ENCODE results near the gene IL22.

IL22 gene

DNA sequence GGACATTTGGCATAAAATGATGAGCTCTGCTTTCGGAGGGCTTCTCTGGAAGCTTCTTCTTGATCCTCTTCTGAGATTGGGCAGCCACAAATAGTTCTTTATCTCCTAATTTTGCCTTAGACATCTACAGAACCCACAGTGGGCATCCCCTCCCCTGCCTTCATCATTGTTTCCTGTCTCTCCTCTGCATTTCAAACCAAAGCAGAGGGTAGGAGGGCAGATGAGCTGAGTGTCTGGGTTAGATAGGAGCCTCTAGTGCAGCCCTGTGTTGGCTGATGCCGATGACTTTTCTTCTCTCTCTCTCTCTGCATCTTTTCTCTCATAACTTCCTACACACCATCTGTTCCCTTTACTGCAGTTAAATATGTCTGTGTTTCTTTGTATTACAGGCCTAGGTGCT lies 19.3 kb downstream of the IL22 start:
- H3K27me3 ChIP-seq (ENCODE audit: insufficient read depth, poor library complexity, severe bottlenecking) = no peaks in the 10 kb centered on the region
- TF ChIP-seq POLR2AphosphoS5 (IDR thresholded peaks at IDR 0.05; ENCODE audit: low read depth) (no peak), GABPA (IDR thresholded peaks at IDR 0.05; ENCODE audit: low read depth) (no peak), SPI1 (IDR thresholded peaks at IDR 0.05; ENCODE audit: borderline replicate concordance, low read depth) (no peak)
- TF ChIP-seq, protein P1, sequence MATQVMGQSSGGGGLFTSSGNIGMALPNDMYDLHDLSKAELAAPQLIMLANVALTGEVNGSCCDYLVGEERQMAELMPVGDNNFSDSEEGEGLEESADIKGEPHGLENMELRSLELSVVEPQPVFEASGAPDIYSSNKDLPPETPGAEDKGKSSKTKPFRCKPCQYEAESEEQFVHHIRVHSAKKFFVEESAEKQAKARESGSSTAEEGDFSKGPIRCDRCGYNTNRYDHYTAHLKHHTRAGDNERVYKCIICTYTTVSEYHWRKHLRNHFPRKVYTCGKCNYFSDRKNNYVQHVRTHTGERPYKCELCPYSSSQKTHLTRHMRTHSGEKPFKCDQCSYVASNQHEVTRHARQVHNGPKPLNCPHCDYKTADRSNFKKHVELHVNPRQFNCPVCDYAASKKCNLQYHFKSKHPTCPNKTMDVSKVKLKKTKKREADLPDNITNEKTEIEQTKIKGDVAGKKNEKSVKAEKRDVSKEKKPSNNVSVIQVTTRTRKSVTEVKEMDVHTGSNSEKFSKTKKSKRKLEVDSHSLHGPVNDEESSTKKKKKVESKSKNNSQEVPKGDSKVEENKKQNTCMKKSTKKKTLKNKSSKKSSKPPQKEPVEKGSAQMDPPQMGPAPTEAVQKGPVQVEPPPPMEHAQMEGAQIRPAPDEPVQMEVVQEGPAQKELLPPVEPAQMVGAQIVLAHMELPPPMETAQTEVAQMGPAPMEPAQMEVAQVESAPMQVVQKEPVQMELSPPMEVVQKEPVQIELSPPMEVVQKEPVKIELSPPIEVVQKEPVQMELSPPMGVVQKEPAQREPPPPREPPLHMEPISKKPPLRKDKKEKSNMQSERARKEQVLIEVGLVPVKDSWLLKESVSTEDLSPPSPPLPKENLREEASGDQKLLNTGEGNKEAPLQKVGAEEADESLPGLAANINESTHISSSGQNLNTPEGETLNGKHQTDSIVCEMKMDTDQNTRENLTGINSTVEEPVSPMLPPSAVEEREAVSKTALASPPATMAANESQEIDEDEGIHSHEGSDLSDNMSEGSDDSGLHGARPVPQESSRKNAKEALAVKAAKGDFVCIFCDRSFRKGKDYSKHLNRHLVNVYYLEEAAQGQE (IDR thresholded peaks at IDR 0.05; ENCODE audit: insufficient replicate concordance, low read depth) = no peak
- TF ChIP-seq, protein P2, sequence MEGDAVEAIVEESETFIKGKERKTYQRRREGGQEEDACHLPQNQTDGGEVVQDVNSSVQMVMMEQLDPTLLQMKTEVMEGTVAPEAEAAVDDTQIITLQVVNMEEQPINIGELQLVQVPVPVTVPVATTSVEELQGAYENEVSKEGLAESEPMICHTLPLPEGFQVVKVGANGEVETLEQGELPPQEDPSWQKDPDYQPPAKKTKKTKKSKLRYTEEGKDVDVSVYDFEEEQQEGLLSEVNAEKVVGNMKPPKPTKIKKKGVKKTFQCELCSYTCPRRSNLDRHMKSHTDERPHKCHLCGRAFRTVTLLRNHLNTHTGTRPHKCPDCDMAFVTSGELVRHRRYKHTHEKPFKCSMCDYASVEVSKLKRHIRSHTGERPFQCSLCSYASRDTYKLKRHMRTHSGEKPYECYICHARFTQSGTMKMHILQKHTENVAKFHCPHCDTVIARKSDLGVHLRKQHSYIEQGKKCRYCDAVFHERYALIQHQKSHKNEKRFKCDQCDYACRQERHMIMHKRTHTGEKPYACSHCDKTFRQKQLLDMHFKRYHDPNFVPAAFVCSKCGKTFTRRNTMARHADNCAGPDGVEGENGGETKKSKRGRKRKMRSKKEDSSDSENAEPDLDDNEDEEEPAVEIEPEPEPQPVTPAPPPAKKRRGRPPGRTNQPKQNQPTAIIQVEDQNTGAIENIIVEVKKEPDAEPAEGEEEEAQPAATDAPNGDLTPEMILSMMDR (IDR thresholded peaks at IDR 0.05; ENCODE audit: insufficient read depth, low read length) = no peak
- DNase-seq (ENCODE audit: low read depth in 1 of 2, low spot score in 1 of 2) = no peak
- H3K27ac ChIP-seq (replicated peaks) = no peak overlapping the region
- H3K4me3 ChIP-seq (replicated peaks; ENCODE audit: insufficient read depth, low read length) = no peak overlapping the region

DNA sequence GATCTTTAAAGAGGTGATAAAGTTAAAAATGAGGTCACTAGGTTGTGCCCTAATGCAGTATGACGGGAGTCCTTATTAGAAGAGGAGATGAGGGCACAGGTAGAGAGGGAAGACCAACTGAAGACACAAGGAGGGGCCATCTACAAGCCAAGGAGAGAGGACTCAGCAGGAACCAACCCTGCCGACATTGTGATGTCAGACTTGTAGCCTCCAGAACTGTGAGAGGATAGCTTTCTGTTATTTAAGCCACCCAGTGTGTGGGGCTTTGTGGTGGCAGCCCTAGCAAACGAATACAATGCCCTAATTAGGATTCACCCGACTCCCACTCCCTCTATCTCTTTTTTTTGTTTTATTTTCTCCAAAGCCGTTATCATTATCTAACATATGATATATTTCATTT lies 19.9 kb downstream of the IL22 start:
- H3K4me3 ChIP-seq (replicated peaks; ENCODE audit: insufficient read depth, low read length) = no peak overlapping the region
- TF ChIP-seq SPI1 (IDR thresholded peaks at IDR 0.05; ENCODE audit: borderline replicate concordance, low read depth) (no peak), GABPA (IDR thresholded peaks at IDR 0.05; ENCODE audit: low read depth) (no peak), POLR2AphosphoS5 (IDR thresholded peaks at IDR 0.05; ENCODE audit: low read depth) (no peak)
- TF ChIP-seq, protein P2 (IDR thresholded peaks at IDR 0.05; ENCODE audit: insufficient read depth, low read length) = no peak
- TF ChIP-seq, protein P1 (IDR thresholded peaks at IDR 0.05; ENCODE audit: insufficient replicate concordance, low read depth) = no peak

DNA sequence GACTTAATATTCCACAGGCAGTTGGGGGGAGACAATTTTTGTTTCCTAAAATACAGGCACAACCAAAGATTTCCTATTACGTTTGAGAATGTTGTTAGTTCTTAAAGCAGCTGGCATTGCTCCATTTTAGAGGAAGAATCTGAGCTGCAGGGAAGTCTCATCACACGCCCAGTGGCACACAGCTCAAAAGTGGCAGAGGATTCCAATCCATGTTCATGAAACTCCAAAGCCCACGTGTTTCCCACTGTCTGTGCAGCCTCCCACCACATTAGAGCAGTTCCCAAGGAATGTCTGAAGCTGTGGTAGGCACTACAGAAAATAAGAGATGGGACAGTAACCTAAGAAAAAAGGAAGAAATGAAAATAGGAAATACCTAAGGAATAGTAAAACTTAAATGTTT lies 21.7 kb downstream of the IL22 start:
- H3K4me3 ChIP-seq (replicated peaks; ENCODE audit: insufficient read depth, low read length) = no peak overlapping the region
- TF ChIP-seq, protein P1 (IDR thresholded peaks at IDR 0.05; ENCODE audit: insufficient replicate concordance, low read depth) = no peak
- TF ChIP-seq POLR2AphosphoS5 (IDR thresholded peaks at IDR 0.05; ENCODE audit: low read depth) (no peak), SPI1 (IDR thresholded peaks at IDR 0.05; ENCODE audit: borderline replicate concordance, low read depth) (no peak), GABPA (IDR thresholded peaks at IDR 0.05; ENCODE audit: low read depth) (no peak)
- TF ChIP-seq, protein P2 (IDR thresholded peaks at IDR 0.05; ENCODE audit: insufficient read depth, low read length) = no peak
- no peak overlapping the region for H3K27ac ChIP-seq (replicated peaks)
- no peak for DNase-seq (ENCODE audit: low read depth in 1 of 2, low spot score in 1 of 2)
- no peaks in the 10 kb centered on the region for H3K27me3 ChIP-seq (ENCODE audit: insufficient read depth, poor library complexity, severe bottlenecking)

More for the DNA sequence above, 19.9 kb downstream of the IL22 start:
- Histone ChIP-seq H3K27me3 (ENCODE audit: insufficient read depth, poor library complexity, severe bottlenecking) (no peaks in the 10 kb centered on the region), H3K27ac (replicated peaks) (no peak overlapping the region)
- no peak for DNase-seq (ENCODE audit: low read depth in 1 of 2, low spot score in 1 of 2)

All from HL-60 (cell line).